ENCODE results near the gene CRYL1.

GRCh38 chr13:20431687-20432384 lies 93.8 kb downstream of the CRYL1 start:
- TF ChIP-seq CTCF (IDR thresholded peaks at IDR 0.05; ENCODE audit: low read depth, low read length, poor library complexity, severe bottlenecking) (no peak), EZH2phosphoT487 (IDR thresholded peaks at IDR 0.05; ENCODE audit: borderline replicate concordance, low read length) (no peak)
